GM19324 (cell line): ENCODE data around the gene NFKBIE.

ENCODE experiments used
- ATAC-seq: cut with Tn5 transposase; IDR thresholded peaks from one replicate; pipeline ENCODE4 v1.9.1; 2021; ENCODE audit warnings: mild to moderate bottlenecking, moderate library complexity; ENCODE audit not compliant: unreplicated experiment, low FRiP score

NFKBIE gene

GRCh38 chr6:44217332-44218143, 47.8 kb downstream of the NFKBIE start:
- ATAC-seq, result no peak

GRCh38 chr6:44216677-44217331, 48.5 kb downstream of the NFKBIE start, which contains the start of gene MYMX:
TSS of gene MYMX (plus strand) at chr6:44216926. CDS start at chr6:44217472, 546 bp downstream.
- ATAC-seq, result no peak

DNA sequence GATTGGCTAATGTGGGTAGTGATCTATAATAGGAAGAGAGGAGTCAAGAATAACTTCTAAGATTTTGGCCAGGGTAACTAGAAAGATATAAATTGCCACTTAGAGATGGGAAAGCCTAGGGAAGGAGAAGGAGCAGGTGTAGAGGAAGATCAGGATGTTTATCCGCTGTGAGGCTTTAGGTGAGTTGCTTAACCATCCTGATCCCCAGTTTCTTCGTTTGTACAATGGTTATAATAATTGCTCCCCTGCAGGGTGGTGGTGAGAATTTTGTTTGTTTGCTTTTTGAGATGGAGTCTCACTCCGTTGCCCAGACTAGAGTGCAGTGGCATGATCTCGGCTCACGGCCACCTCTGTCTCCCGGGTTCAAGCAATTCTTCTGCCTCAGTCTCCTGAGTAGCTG, 51.0 kb downstream of the NFKBIE start:
- no peak for ATAC-seq

DNA sequence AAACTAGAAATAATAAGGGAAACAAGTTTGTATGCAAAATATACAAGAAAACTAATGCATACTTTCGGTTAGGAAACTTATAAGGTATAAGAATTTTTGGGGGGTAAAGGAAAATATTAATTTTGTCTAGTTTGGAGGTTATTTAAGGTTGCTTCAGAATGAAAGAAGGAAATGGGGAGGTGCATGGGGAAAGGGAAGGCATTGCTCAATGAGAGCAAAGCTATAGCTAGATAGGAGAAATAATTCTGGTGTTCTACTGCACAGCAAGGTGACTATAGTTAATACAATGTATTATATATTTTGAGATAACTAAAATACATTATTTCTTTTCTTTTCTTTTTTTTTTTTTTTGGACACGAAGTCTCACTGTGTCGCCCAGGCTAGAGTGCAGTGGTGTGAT, 54.1 kb downstream of the NFKBIE start:
- no peak for ATAC-seq
